GM18502 (cell line): ENCODE measurements around the gene DNAH8.

ENCODE experiments used
- ATAC-seq: cut with Tn5 transposase; IDR thresholded peaks from one replicate; pipeline ENCODE4 v1.9.1; 2021; ENCODE audit warnings: mild to moderate bottlenecking; ENCODE audit not compliant: unreplicated experiment, poor library complexity

The DNAH8 gene, protein sequence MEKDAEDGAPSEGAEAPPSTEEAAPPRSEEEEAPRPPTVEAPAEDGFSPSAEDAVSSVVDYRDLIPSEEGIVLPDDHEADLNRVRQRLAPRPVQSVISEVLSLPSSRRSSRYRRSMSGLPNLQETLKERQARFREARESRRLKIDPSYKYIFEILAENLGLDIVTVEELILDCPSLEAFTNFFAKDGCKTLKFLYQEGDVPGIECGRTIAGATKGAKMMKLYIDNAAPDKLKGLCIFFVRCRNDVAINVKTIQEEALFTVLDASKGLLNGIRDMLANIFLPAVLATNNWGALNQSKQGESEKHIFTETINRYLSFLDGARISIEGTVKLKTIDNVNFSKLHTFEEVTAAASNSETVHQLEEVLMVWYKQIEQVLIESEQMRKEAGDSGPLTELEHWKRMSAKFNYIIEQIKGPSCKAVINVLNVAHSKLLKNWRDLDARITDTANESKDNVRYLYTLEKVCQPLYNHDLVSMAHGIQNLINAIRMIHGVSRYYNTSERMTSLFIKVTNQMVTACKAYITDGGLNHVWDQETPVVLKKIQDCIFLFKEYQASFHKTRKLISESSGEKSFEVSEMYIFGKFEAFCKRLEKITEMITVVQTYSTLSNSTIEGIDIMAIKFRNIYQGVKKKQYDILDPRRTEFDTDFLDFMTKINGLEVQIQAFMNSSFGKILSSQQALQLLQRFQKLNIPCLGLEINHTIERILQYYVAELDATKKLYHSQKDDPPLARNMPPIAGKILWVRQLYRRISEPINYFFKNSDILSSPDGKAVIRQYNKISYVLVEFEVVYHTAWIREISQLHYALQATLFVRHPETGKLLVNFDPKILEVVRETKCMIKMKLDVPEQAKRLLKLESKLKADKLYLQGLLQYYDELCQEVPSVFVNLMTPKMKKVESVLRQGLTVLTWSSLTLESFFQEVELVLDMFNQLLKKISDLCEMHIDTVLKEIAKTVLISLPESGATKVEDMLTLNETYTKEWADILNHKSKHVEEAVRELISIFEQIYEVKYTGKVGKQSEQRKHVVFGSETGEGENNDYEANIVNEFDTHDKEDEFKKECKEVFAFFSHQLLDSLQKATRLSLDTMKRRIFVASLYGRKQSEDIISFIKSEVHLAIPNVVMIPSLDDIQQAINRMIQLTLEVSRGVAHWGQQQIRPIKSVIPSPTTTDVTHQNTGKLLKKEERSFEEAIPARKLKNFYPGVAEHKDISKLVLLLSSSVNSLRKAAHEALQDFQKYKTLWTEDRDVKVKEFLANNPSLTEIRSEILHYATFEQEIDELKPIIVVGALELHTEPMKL (N-terminal part only)

DNA sequence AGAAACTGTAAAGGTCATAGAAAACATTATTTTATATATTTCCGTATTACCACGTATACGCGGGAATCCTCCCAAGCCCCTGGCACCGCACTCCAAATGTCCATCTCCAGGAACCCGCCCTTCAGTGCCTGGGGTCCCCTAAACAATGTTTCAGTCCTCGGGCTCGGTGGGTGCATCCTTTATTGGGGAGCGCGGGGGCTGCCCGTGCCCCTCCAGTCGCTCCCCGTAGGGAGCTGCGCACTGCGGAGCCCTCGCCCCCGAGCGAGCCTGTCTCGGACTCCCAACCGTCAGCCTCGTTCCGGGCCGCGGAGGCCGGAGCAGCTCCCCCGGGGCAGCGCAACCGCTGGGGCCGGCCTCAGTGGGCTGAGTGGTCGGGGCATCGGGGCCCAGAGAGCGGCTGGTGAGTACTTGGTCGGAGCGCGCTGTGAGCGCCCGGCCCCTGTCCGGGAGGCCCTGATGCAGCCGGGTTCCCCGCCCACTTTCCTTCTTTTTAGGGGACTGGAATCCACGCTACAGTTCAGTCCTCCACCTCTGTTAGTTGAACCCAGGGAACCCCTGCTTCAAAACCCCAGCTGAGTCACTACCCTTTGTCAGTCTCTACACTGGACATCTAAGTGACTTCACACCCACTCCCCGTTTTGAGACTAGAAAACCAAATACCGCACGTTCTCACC lies at the start of gene DNAH8:
DNAH8 (plus strand) TSS at position 296 of the 674 bp plus-strand sequence. CDS start 7,499 bp downstream, outside the sequence.
- ATAC-seq = no peak

DNA sequence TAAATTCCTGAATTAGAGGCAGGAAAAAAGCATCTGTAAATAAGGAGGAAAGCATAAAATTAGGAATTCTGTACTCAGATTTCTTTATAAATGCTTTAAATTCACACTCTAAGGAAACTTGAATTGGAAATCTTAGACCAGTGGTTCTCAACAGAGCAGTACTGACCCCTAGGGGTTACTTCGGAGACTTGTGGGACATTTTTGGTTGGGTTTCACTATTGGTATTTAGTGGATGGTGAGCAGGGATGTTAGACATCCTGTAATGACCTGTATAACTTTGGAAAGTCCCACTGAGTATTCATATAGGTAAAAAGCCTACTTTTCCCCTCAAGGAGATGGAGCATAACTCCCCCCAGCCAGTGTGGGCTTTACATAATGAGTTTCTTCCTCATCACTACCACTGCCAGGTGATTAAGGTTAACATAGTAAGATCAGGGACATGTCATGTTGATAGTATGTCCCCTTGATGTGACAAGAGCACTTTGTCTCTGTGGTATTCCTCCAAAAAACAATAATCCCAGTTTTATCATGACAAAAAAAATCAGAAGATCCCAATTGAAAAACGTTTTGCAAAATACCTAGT lies 43.1 kb upstream of the DNAH8 start:
- peak; percentile 84 for ATAC-seq

DNA sequence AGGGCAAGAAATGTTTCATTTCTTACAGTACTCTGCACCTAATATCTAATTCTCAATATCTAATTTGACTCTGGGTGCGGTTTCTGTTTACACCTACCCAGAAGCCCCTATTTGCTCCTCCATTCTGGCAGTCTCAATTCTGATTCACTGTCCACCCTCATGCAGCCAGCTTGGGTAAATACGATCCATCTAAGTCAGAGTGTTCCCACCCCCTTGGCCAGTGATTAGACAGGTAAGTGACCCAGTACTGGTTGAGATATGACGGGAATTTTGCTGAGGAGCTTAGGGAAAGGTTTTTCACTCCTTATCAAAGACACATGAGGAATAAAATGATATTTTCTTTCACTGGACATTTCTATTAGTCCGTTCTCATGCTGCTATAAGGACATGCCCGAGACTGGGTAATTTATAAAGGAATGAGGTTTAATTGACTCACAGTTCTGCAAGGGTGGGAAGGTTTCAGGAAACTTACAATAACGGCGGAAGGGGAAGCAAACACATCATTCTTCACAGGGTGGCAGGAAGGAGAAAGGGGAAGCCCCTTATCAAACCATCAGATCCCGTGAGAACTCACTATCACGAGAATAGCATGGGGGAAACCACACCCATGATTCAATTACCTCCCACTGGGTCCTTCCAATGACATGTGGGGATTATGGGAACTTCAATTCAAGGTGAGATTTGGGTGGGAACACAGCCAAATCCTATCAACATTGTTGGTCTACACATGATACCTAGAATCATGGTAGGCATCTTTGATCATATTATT lies 41.5 kb upstream of the DNAH8 start:
- ATAC-seq = no peak

DNA sequence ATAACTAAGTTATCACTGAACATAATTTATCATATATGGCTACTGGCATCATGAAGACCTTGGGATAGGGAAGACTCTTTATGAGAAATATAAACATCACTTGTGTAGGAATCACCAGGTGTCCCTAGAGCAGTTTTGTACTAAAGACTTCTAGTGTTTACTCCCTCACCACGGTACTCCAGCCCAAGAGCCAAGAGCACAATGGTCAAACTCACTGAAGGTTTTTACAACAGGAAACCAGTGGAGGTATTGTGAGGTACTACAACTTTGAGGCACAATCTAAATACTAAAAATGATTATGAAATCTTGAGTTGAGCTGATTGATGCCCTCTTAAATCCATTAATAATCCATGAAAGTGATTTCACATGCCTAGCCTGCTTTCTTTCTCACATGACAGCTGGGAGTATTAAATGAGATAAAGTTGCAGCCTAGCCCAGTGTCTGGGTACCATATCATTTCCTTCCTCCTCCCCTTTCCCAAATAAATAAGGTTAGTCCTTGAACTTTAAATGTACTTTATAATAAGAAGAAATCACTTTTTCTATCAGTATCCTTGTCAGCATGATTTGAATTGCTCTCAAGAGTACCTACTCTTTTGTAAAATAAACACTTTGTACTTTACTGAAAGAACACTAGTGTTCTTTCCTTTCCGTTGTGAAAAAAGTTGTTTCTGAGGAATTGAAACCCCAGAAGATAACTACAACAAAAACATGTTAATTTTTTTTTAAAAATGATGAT lies 38.7 kb upstream of the DNAH8 start:
- ATAC-seq = no peak

DNA sequence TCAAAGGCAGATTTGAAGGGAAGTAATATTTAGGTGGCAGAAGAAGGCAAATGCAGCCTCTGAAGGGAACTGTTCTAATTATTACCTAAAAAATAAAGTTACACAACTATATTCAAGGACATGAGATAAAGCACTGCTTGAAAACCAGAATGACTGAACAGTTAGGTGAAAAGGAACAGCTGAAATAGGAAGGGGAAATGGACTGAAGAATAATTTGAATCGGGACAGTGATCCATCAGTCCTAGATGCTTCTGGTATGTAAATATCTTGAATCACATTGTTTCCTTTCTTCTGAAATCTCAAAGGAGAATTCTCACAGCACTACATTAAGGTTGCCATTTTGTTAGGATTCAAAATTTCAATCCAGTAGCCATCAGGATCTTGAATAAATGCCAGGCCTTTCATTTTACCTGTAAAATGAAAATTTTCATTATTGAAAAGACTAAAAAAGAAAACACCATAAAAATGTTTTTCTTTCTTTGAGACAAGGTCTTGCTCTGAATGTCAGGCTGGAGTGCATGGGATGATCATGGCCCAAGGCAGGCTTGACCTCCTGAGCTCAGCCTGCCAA lies 38.1 kb upstream of the DNAH8 start:
- no peak for ATAC-seq

DNA sequence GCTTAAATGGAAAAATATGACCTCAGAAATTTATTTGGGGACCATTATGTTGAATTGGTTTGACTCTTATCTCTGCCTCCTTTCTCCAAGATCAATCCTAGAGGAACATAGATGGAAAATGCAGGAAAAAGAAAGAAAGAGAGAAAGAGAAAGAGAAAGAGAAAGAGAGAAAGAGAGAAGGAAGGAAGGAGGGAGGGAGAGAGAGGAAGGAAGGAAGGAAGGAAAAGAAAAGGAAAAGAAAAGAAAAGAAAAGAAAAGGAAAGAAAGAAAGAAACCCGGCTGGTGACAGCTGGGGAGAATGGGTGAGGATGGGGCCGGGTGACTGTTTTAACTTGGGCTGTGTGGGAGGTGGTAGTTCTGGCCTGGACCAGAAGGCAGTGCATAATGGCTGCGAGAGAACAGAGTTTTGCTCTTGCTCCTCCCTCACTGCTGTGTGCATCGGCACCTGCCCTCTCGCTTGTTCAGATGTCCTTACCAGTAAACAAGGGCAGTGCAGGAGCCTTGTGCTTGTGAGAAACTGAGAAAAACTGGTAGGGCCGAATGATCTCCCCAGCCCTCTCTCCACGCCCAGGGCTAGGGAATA lies 36.8 kb upstream of the DNAH8 start:
- ATAC-seq = peak; percentile 53

DNA sequence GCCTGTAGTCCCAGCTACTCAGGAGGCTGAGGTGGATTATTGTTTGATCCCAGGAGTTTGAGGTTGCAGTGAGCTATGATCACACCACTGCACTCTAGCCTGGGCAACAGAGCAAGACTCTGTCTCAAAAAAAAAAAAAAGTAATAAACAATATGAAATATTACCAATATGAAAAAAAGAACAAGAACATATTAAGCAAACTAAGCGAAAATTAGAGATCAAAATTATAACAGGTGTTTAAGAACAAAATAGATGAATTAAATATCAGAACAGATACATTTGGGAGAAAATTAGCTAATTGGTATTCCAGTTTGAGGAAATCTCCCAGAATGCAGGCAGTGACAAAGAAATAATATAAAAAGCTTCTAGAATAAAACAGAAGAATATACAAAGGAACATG lies 35.4 kb upstream of the DNAH8 start:
- no peak for ATAC-seq

DNA sequence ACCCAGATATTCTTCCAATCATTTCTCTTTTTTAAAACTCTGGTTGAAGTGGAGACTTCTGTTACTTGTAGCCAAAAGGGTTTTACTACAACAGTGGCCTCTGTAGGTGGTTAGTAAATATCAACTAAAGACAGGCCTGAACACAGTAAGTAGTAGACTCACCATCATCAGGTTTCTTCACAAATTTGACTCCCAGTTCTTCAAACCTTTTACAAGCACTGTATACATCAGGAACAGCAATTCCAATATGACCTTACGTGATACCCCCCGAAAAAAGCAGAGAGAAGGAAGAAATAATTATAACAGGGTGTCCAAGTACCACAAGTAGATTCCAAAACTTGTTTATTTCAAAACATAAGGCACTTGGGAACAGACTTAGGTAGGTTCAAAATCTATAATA lies 33.3 kb upstream of the DNAH8 start:
- no peak for ATAC-seq

DNA sequence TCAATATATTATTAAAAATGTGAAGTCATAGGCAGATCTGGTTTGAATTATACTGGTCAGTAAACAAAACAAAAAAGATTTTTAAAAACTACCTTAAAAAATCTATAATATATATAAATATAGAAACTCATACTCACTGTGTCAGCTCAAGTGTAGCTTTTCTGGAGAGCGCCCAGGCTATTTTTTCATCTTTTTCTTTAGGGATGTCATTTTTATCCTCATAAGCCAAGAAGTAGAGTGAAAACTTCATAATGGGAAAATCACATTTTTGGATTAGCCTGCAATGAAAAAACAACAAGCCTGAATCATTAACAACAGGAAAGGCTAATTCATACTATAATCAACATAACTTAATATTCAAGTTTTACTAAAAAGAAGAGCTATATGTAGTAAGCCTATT lies 30.9 kb upstream of the DNAH8 start:
- no peak for ATAC-seq

DNA sequence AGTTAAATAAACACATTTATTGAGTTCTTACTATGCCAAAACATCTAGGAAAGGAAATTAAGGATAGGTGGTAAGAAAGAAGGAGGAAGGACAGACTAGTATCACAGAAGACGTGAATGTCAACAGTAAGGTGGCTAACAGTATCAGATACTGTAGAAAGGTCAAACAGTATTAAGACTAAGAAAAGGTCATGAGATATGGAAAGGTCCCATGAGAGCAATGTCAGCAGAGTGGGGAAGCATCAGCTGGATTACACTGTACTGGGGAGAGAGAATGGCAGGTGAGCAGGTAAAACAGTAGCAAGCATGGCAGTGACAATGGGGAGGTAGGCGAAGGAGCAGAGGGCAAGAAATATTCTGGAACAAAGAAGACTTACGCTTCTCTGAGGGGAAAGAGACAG lies 30.2 kb upstream of the DNAH8 start:
- no peak for ATAC-seq

DNA sequence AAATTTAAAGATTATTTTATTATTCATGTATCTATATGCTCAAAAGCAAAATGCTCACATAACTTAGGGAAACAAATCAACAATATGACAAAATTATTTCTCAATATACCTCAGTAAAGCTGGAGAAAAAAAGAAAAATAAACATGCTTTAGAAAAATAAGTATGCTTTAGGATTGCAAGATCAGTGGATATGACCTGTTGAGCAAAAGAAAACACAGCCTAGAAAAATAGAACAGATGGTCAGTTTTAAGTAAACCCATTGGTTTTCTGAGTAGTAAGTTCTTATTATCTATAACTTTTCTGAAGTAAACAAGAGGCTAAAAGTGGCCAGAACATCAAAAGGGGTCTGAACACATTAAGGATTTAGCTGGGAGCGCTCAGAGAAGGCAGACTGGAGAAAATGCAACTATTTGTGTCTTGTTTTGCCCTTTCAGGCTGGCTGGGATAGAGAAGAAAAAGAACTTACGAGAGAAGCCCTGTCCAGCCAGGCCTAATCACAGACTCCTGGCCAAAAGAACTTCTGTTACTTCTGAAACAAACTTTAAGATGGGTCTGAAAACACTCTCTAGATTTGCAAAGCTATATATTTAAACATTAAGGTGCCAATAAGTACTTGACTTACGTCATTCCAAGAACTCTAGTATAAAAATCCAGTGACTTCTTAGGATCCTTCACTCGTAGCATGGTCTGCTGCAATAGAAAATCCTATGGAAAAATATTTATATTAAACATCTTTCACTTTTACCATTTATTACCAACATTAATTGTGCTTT lies 28.7 kb upstream of the DNAH8 start:
- ATAC-seq = no peak

DNA sequence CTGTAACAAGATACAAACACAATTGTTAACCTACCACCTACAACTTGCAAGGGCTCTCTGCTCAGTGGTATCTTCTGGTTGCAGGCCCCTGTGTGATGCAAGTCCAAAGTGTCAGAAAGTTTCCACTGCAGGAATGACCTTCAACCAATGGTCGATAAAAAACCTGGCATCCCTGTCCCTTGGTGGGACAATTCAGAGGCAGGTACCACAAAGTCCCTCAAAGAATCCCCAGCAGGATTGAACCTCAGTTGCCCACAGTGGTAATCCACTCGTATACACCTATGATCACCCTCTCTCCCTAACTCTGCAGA lies 28.1 kb upstream of the DNAH8 start:
- ATAC-seq = no peak

DNA sequence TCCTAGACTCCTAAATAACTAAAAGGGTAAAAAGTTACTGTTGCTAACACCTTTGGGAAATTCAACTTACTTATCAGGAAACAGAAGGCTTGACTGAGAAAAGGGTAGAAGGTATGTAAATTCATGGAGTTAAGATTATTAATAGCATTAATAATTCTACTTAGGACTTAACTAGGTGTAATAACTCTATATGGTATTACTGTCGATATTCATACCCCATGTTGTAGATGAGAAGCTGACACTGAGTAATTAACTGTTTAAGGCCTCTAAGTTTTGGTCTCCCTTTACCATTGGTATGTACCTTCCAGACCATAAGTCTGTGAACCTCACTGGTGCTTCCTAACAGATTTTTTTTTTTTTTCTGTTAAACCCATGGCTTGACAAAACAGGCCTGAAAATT lies 27.6 kb upstream of the DNAH8 start:
- no peak for ATAC-seq

DNA sequence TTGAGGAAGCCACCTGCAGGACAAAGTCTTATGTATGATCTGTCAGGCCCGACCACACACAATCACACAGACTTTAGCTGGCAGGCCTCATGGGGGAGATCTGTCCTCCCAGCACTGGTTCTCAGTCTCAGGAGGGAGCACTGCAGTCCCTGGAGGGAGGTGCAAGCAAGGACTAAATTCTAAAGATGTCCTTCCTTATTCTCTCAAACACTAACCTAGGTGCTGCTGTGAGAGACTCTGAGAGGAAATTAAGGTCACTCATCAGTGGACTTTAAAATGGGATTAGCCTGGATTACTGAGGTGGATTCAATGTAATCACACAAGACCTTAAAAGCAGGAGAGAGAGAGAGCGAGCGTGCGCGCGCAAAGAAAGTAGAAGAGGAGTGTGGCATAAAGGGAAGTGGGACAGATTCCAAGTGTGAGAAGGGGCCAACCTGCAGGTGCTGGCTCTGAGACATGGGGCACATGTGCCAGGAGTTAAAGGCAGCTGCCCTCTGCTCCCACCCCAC lies 26.5 kb upstream of the DNAH8 start:
- peak; percentile 76 for ATAC-seq

DNA sequence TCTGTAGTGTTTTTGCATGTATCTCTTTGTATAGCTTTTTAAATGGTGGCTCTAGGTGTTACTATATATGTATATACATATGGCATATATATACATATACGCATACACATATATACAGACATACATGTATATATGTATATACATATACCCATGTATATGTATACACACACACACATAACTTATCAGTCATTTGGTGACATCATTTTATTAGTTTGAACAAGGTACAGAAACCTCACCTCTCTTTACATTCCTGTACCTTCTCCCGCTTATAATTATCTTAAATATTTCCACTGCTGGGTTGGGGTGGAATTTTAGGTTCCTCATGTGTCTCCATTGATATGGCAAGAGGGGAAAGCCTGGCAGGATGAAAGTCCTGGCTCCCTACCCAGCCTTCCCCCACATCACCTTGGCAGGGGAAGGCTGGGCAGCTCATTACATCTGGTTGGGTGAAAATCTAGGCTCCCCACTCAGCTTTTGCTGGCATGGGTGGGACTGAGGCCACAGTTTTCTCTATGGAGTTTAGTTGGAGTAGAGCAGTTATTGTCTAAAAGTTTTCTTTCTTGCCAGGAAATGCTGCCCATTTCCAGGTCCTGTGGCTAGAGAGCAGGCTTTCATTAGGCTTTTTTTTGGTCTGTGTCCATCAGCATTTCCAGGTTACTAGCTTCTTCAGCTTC lies 19.7 kb upstream of the DNAH8 start:
- no peak for ATAC-seq

DNA sequence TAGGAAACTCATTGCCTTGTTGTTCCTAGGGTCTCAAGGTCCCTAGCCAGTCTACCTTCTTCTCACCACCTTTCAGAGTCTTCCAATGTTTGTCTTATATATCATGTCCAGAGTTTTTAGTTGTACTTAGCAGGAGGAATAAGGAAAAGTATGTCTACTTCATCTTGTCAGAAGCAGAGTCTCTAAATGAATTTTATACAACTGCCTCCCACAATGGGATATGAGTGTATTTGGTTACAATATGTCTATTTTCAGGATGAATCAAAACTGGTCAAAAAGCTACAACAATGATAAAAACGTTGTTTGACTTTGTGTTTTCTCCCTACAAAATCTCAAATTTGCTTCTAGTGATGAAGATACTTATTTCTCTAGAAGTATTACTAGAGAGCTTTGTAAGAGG lies 19.2 kb upstream of the DNAH8 start:
- ATAC-seq = no peak
